Stimulated activated CD8-positive, alpha-beta memory T cell treated with anti-CD3 and anti-CD28 coated beads, Interleukin-15, amount 100 ng/mL, for 4 hours (primary cell): ENCODE results near the gene IL10RA.

ENCODE experiments used
- DNase-seq, 2 donors: peaks; one replicate each; pipeline ENCODE4 v3.0.0-alpha.2; 2020; ENCODE audit warnings: low read depth in 2 of 2

The IL10RA gene

DNA sequence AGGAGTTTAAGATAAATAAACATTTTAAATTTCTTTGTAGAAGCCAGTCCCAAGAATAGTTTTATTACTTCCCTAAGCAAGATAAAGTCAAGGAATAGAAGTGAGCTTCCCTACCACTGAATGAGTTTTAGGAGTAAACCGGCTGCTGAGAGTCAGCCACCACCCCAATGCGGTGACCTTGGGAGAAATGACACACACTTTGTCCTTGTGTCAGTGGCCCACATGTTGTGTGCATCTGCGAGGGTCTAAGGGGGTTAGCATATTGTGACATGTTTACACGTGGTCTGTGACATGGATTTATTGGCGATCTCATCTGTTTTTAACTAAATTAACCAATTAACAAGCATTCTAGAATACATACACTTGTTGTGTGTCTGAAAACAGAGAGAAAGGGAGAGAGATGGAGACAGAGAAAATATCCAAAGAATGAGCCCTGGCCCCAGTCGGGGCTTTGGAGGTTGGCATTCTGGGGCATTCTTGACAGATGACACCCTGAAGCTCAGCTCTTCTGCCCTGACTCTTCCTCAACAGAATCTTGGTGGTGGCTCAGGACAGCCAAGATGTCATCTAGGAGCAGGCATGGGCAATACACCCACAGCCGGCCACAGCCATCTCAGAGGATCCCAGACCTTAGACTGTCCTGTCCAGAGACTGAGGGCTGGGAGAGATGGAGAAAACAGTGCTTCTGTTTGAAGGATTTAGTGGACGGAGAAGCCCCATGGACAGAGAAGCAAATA, 60.9 kb downstream of the IL10RA start:
- no peak for DNase-seq

DNA sequence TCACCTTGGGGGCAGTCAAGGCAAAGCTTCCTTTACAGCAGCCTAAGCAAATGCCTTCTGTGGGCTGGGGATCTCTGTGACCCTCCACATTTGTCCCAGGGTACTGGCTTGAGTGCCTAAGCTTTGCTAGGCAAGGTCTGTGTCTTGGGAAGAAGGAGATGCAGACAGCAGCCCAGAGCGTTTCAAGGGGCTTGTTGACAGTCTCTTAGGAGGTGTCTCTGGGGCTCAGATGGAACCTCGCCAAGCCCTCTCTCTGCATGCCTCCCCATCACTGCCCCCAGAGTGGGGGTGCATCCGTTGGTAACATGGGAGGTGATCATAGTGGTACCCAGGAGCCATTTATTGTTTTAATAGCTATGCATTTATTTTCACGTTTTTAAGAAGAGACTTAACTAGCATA, 61.6 kb downstream of the IL10RA start:
- DNase-seq, result no peak

DNA sequence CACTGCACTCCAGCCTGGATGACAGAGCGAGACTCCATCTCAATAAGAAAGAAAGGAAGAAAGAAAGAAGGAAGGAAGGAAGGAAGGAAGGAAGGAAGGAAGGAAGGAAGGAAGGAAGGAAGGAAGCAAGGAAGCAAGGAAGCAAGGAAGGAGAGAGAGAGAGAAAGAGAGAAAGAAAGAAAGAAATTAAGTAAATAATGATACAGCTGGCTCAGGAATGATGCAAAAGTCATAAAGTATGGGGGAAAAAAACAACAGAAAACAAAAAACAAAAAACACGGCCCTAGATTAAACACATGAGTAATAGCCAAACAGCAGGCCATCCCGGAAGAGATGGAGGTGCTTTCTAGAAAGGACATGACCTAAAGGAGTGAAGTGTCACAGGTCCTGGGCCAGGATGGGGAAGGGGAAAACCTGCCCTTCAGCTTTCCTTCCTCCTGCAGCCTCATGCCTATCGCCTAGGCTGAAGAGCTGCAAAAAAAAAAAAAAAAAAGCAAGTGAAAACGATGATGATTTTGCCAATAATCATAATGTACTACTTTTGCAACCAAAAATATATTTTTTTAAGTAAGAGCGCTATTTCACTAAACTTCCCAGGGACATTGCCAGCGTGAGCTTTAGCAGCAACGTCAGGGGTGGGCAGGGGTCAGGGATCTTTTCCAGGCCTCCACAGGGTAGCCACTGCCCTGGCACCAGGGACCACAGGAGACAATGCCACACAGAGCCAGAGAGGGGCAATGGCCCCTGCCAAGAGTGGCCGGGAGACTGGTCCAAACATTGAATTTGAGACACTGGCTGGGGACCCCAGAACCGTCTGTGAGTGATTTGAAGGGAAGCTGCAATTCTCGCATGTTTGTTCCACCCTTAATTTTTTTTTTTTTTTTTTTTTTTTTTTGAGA, 62.5 kb downstream of the IL10RA start:
- DNase-seq, result no peak

DNA sequence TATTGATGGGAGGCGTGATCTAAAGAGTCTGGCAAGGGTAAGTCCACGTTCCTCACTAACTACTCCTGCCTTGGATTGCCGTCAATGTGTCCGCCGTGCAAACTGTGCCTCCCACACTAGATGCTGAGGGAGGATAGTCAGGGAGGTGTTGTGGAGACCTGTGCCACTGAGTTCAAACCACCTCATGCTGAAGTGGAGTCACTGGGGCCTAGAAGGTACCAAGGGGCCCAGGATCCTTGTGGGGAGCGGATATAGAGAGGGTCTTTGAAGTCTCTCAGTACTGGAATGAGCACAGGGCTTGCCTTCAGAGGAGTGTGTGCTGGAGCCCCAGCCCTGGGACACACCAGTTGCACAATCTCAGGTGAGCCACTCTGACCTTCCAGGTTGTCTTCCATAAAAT, 63.6 kb downstream of the IL10RA start:
- DNase-seq, result no peak

DNA sequence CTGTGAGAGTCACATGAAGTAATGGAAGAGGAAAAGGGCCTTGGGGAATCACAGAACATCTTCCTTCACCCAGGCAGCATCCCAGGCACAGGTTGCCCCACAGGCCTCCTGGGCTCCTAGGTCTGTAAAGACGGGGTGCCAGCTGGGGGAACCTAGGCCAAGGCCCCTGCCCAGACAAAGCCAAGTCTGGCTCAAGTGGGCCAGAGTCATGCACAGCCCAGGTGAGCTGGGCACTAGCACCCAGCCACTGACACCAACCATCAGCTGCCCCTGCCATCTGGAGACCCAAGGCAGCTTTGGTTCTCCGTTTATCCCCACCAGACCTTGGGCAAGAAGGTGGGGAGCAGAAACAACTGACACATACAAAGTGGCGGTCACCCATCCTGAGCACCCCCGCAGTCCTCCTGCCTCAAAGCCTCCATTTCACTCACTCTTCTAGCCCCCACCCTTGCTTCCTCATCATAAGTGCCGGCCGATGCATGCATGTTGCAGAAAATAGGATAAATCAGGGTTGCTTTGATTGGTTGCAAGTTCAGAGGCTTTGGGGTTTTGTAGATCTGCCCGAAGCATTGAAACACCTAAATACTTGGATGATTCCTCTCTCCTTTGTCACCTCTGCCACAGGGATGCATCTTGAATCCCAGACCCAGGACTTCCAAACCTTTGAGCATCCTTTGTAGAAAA, 64.2 kb downstream of the IL10RA start:
- no peak for DNase-seq
